HCT116 (cell line): Measurements from ENCODE around the gene SLC4A9.

ENCODE experiments used
- POLR2A ChIP-seq: IDR thresholded peaks from 2 replicates; pipeline ENCODE4 v1.7.0; 2011; ENCODE audit warnings: borderline replicate concordance; ENCODE audit not compliant: insufficient read depth, insufficient read length; ENCODE audit errors: extremely low read depth
- ZNF274 ChIP-seq: fragments of 200-500 bp; sonication (Bioruptor generic); IDR thresholded peaks from 2 replicates; pipeline ENCODE4 v1.6.1; 2014; ENCODE audit warnings: mild to moderate bottlenecking, low read depth, low read length, inconsistent platforms
- TF ChIP-seq, protein P1 (sequence below), 3 experiments: fragments of 200-600 bp in 1 of 3; sonication (generic) in 1 of 3; IDR thresholded peaks in 2 of 3; conservative IDR thresholded peaks in 1 of 3; 2 replicates each; pipeline ENCODE4 v1.5.1; 2012 to 2017; ENCODE audit warnings: low read depth in 2 of 3, low read length in 2 of 3, antibody characterized with exemption in 1 of 3, borderline replicate concordance in 1 of 3, control low read depth in 1 of 3, mild to moderate bottlenecking in 1 of 3, mixed read lengths in 1 of 3, mixed run types in 1 of 3, moderate library complexity in 1 of 3; ENCODE audit not compliant: insufficient read depth in 1 of 3

DNA sequence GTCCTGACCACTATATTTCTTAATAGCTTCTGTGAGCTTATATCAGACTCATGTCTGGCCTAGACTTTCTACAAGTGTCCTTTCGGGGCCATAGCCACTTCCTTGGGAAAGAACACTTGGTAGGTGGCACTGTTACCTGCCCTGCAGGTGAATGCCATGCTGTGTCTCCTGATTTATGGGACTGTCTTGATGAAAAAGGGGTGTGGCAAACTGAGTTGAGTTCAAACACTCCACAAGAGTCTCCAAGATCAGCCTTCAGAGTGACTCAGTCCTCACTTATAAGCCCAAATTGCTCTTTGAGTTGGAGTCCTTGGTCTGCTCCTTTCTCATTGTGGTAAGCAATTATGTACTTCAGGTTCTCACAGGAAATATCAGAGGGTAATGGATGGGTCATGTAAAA lies 31.7 kb downstream of the SLC4A9 start:
- no peak for TF ChIP-seq POLR2A
- TF ChIP-seq, protein P1, sequence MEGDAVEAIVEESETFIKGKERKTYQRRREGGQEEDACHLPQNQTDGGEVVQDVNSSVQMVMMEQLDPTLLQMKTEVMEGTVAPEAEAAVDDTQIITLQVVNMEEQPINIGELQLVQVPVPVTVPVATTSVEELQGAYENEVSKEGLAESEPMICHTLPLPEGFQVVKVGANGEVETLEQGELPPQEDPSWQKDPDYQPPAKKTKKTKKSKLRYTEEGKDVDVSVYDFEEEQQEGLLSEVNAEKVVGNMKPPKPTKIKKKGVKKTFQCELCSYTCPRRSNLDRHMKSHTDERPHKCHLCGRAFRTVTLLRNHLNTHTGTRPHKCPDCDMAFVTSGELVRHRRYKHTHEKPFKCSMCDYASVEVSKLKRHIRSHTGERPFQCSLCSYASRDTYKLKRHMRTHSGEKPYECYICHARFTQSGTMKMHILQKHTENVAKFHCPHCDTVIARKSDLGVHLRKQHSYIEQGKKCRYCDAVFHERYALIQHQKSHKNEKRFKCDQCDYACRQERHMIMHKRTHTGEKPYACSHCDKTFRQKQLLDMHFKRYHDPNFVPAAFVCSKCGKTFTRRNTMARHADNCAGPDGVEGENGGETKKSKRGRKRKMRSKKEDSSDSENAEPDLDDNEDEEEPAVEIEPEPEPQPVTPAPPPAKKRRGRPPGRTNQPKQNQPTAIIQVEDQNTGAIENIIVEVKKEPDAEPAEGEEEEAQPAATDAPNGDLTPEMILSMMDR (IDR thresholded peaks at IDR 0.05 in 2 of 3, conservative IDR thresholded peaks at IDR 0.05 in 1 of 3; ENCODE audit: borderline replicate concordance in 1 of 3, insufficient read depth in 1 of 3, low read depth in 2 of 3, low read length in 2 of 3) = no peak
- no peak for TF ChIP-seq ZNF274
